Type B pancreatic cell (in vitro differentiated cells): ENCODE data around the gene CDC42BPG. TPM values are rescaled to one million over a fixed set of nuclear protein-coding genes. Genes with fewer than 3 reads are reported as not detected.

ENCODE experiments used
- DNase-seq: peaks from one replicate; pipeline ENCODE4 v3.0.0; 2021; ENCODE audit warnings: mixed read lengths; ENCODE audit not compliant: unreplicated experiment; ENCODE audit errors: extremely low spot score
- H3K27ac Mint-ChIP-seq: 2 replicates; pipeline ENCODE4 v1.8.0; 2021; ENCODE audit warnings: mild to moderate bottlenecking, mixed read lengths
- H3K27me3 Mint-ChIP-seq: 2 replicates; pipeline ENCODE4 v1.8.0; 2021; ENCODE audit warnings: mixed read lengths
- H3K36me3 Mint-ChIP-seq: 2 replicates; pipeline ENCODE4 v1.8.0; 2021; ENCODE audit warnings: mixed read lengths
- H3K4me1 Mint-ChIP-seq: one replicate; pipeline ENCODE4 v1.8.0; 2021; ENCODE audit warnings: mixed read lengths; ENCODE audit not compliant: unreplicated experiment
- H3K4me3 Mint-ChIP-seq: 2 replicates; pipeline ENCODE4 v1.8.0; 2021; ENCODE audit warnings: mild to moderate bottlenecking, mixed read lengths
- H3K9me3 Mint-ChIP-seq: 2 replicates; pipeline ENCODE4 v1.8.0; 2021; ENCODE audit warnings: mixed read lengths
- CTCF ChIP-seq: fragments of 200-600 bp; sonication (generic); conservative IDR thresholded peaks from 2 replicates; pipeline ENCODE4 v1.5.0; 2021; ENCODE audit warnings: antibody characterized with exemption, mild to moderate bottlenecking
- total RNA-seq: library from RNA; stranded (reverse); gene quantifications from 2 replicates; pipeline ENCODE4 v1.2.1, GENCODE V29; 2021; ENCODE audit warnings: low replicate concordance

Gene CDC42BPG
- total RNA-seq, 1 donor from 2014 or later: 20.1 TPM

DNA sequence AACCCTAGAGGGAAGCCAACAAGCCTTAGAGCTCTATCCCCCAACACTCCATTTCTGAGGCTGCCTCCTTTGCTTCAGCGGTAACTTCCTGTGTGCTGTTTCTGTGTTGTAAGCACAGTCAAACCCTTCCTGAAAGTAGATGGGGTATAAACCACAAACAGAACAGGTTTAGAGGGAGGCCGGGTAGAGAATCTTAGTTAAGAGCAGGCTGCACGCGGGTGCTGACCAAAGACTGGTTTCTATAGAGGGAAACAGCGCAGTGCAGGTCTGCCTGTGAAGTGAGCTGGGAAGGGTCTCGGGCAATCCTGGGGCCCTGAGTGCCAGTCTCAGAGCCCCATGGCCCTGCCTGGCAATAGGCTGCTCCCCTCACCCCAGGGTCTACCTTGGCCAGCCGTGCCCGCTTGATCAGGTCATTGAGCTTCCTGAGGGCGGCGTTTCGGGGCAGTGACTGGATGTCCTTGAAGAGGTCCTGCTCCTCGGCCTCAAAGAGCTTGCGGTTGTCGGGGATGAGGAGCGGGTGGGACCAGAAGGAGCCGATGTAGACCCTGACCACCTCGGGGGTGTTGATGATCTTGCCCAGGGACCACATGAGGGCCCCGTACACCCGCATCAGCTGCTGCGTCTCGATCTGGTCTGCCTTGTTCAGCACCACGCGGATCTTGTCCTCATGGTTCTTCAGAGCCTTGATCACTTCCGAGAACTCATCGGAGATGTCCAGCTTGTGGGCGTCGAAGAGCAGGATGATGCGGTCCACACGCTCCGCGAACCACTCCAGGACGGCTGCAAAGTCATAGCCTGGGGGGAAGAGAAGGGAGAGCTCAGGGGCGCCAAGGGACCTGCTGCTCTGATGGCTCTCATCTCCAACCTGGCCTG, 15.3 kb upstream of the CDC42BPG start:
- Mint-ChIP-seq H3K27me3 (no peaks in the 10 kb centered on the region), H3K9me3 (no peaks in the 10 kb centered on the region), H3K4me1 (peaks cover 15% of the 10 kb centered on the region), H3K36me3 (peaks cover 4% of the 10 kb centered on the region), H3K4me3 (no peak overlapping the region), H3K27ac (peak overlapping the region; percentile 34)
- TF ChIP-seq CTCF: no peak
- no peak for DNase-seq

DNA sequence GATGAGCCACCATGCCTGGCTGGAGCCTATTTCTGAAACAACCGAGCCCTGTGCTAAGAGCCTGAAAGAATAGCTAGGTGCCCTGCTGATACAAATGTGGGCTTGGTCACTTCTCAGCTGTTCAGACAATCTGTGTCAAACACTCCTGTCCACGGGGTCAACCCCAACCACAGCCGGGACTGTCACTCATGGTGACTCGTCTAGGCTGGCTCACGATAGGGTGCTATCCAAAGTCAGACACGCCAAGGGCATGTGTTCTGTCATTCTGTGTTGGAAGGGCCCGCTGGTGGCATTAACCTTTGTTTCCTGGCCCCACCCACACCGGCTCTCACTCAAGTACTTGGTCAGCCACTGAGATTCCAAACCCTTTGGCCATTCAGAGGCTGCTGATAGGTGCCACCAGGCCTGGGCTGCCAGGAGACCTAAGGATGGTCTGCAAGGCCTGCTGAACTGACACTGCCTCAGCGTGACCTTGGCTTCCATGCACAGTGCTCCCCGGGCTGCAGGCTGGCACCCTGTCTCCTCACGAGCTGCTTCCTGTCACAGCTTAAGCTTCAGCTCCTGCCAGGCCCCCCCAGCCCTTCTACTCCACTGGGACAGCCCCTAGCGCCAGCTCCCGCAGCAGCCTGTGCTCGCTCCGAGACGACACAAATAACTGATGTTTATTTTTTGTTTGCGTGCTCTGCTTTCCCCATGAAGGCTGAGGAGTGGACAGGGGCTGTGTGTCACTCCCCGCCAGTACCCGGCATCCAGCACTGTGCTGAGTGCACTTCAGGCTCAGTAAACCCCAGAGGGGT, 14.2 kb upstream of the CDC42BPG start:
- no peak for TF ChIP-seq CTCF
- H3K27ac Mint-ChIP-seq: no peak overlapping the region
- H3K9me3 Mint-ChIP-seq: no peaks in the 10 kb centered on the region
- H3K4me1 Mint-ChIP-seq: peaks cover 12% of the 10 kb centered on the region
- DNase-seq: no peak
- no peaks in the 10 kb centered on the region for H3K27me3 Mint-ChIP-seq
- H3K4me3 Mint-ChIP-seq: no peak overlapping the region
- H3K36me3 Mint-ChIP-seq: peaks cover 4% of the 10 kb centered on the region

DNA sequence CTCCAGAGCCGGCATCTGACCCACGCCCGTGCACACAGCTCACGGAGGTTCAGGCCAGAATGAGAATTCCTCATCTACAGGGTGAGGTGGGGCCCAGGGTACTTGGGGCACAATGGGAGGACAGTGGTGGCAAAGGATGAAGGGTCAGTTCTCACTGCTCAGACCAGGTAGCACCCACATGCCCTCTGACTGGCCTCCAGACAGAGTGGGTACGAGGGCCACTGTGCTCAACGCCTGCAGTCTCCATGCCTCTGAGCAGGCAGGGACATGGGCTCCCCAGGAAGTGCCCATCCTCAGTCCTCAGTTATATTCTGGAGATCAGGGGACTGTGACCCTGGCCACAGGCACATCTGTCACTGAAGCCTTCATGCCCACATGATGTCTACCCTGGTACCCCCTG, 13.0 kb upstream of the CDC42BPG start:
- Mint-ChIP-seq H3K27me3 (no peaks in the 10 kb centered on the region), H3K27ac (no peak overlapping the region), H3K4me3 (no peak overlapping the region)

DNA sequence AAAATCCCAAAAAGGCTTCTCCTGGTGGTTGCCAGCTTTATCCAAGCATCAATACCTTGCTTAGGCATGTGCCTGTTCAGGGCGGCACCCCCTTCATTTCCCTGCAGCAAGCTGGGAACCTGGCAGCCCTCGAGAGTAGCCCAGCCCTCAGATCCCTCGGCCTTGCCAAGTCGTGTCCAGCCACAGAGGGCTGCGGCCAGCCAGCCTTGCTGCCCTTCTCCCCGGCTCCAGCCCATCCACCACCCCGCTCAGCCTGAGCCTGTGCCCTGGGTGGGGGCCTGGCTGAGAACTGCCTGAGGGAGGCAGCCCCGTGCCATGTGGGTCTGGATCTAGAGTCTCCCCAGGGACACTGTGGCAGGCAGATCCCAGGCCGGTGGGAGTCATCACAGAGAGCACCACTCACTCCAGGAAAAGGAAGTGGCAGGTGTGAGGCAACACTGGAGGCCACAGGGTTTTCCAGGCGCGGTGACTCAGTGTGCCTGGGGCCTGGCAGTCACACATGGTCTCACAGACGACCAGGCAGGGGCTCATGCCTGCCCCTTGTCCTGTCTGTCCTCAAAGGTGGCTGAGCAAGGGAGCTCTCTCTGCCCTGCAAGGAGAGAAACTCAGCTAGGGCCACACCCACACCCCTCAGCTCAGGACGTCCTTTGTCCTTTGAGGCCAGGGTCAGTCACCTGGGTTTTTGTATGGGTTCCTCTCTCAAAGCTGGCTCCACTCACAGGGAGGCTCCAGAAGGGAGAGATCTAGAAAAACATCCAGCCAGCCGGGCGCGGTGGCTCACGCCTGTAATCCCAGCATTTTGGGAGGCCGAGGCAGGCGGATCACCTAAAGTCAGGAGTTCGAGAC, 12.2 kb upstream of the CDC42BPG start:
- TF ChIP-seq CTCF: no peak

More for the DNA sequence above, 13.0 kb upstream of the CDC42BPG start:
- H3K36me3 Mint-ChIP-seq: peaks cover 4% of the 10 kb centered on the region
- H3K9me3 Mint-ChIP-seq: no peaks in the 10 kb centered on the region
- DNase-seq: no peak
- H3K4me1 Mint-ChIP-seq: peaks cover 5% of the 10 kb centered on the region
- no peak for TF ChIP-seq CTCF

GRCh38 chr11:64855596-64856304, 11.3 kb upstream of the CDC42BPG start:
- H3K27ac Mint-ChIP-seq: peak overlapping the region; percentile 73
- DNase-seq: no peak
- peaks cover 4% of the 10 kb centered on the region for H3K36me3 Mint-ChIP-seq
- H3K4me3 Mint-ChIP-seq: no peak overlapping the region
- no peaks in the 10 kb centered on the region for H3K9me3 Mint-ChIP-seq
- H3K4me1 Mint-ChIP-seq: peaks cover 5% of the 10 kb centered on the region
- no peak for TF ChIP-seq CTCF
- no peaks in the 10 kb centered on the region for H3K27me3 Mint-ChIP-seq

More for the DNA sequence above, 12.2 kb upstream of the CDC42BPG start:
- no peak for DNase-seq
- H3K27me3 Mint-ChIP-seq: no peaks in the 10 kb centered on the region
- peaks cover 4% of the 10 kb centered on the region for H3K36me3 Mint-ChIP-seq
- no peak overlapping the region for H3K4me3 Mint-ChIP-seq
- no peak overlapping the region for H3K27ac Mint-ChIP-seq
- no peaks in the 10 kb centered on the region for H3K9me3 Mint-ChIP-seq
- H3K4me1 Mint-ChIP-seq: peaks cover 3% of the 10 kb centered on the region
